Mesenchymal stem cell (in vitro differentiated cells and primary cell): ENCODE data around the gene PCYT1A.

Experiments used
- DNase-seq: peaks from one replicate; pipeline ENCODE4 v3.0.0-alpha.2; 2013
- H2AFZ ChIP-seq: one replicate; pipeline ENCODE4 v1.6.1; 2013; ENCODE audit warnings: low read depth, mild to moderate bottlenecking, control low read depth, inconsistent platforms, low read length, moderate library complexity
- H2AK5ac ChIP-seq: 2 replicates; pipeline ENCODE4 v1.6.1; 2013; ENCODE audit warnings: low read length, moderate library complexity, mild to moderate bottlenecking, inconsistent platforms; ENCODE audit not compliant: severe bottlenecking
- H2BK120ac ChIP-seq: one replicate; pipeline ENCODE4 v1.6.1; 2013; ENCODE audit warnings: low read depth, mild to moderate bottlenecking, inconsistent platforms, low read length, moderate library complexity
- H2BK12ac ChIP-seq, 2 experiments: one replicate each; pipeline ENCODE4 v1.6.1; 2013; ENCODE audit warnings: inconsistent platforms in 2 of 2, low read length in 2 of 2, mild to moderate bottlenecking in 2 of 2, moderate library complexity in 2 of 2, control low read depth in 1 of 2
- H2BK15ac ChIP-seq: one replicate; pipeline ENCODE4 v1.6.1; 2013; ENCODE audit warnings: mild to moderate bottlenecking, low read depth, inconsistent platforms; ENCODE audit not compliant: poor library complexity, severe bottlenecking
- H2BK5ac ChIP-seq: 2 replicates; pipeline ENCODE4 v1.6.1; 2013; ENCODE audit warnings: low read depth, mild to moderate bottlenecking, low read length, control low read depth, inconsistent platforms; ENCODE audit not compliant: poor library complexity, severe bottlenecking
- H3K14ac ChIP-seq, 2 experiments: one replicate each; pipeline ENCODE4 v1.6.1; 2013; ENCODE audit warnings: inconsistent platforms in 2 of 2, low read length in 2 of 2, control low read depth in 1 of 2, mild to moderate bottlenecking in 1 of 2, moderate library complexity in 1 of 2
- H3K18ac ChIP-seq, 2 experiments: one replicate each; pipeline ENCODE4 v1.6.1; 2013; ENCODE audit warnings: inconsistent platforms in 2 of 2, low read length in 2 of 2, control low read depth in 1 of 2, low read depth in 1 of 2, mild to moderate bottlenecking in 1 of 2
- H3K23ac ChIP-seq, 2 experiments: one replicate each; pipeline ENCODE4 v1.6.1; 2013; ENCODE audit warnings: inconsistent platforms in 2 of 2, low read length in 2 of 2, mild to moderate bottlenecking in 2 of 2, moderate library complexity in 2 of 2, control low read depth in 1 of 2
- H3K27ac ChIP-seq: 2 replicates; pipeline ENCODE4 v1.5.1; 2013; ENCODE audit warnings: mild to moderate bottlenecking, moderate library complexity, low read length, control low read depth, inconsistent platforms; ENCODE audit not compliant: poor library complexity, severe bottlenecking
- H3K27me3 ChIP-seq, 2 experiments: 2 replicates each; pipeline versions ENCODE4 v1.6.1 to v1.7.0; 2013; ENCODE audit warnings: low read length in 2 of 2, mild to moderate bottlenecking in 2 of 2, moderate library complexity in 2 of 2, control low read depth in 1 of 2, inconsistent platforms in 1 of 2; ENCODE audit not compliant: control insufficient read depth in 1 of 2, insufficient read depth in 1 of 2
- H3K36me3 ChIP-seq, 2 experiments: 2 replicates each; pipeline versions ENCODE4 v1.6.1 to v1.7.0; 2013; ENCODE audit warnings: low read length in 2 of 2, control low read depth in 1 of 2, inconsistent platforms in 1 of 2, low read depth in 1 of 2, mild to moderate bottlenecking in 1 of 2; ENCODE audit not compliant: insufficient read depth in 2 of 2, control insufficient read depth in 1 of 2
- H3K4ac ChIP-seq, 2 experiments: one replicate each; pipeline ENCODE4 v1.6.1; 2013; ENCODE audit warnings: inconsistent platforms in 2 of 2, low read length in 2 of 2, mild to moderate bottlenecking in 2 of 2, moderate library complexity in 2 of 2, control low read depth in 1 of 2, low read depth in 1 of 2
- H3K4me1 ChIP-seq: 2 replicates; pipeline ENCODE4 v1.6.1; 2013; ENCODE audit warnings: low read depth, low read length, control low read depth; ENCODE audit not compliant: control insufficient read depth, insufficient read depth
- H3K4me2 ChIP-seq: 2 replicates; pipeline ENCODE4 v1.6.1; 2013; ENCODE audit warnings: low read length, mild to moderate bottlenecking, inconsistent platforms; ENCODE audit not compliant: poor library complexity, severe bottlenecking
- H3K4me3 ChIP-seq, 2 experiments: 2 replicates each; pipeline versions ENCODE4 v1.5.1 to v1.7.0; 2013; ENCODE audit warnings: low read length in 2 of 2, mild to moderate bottlenecking in 2 of 2, control low read depth in 1 of 2, low read depth in 1 of 2; ENCODE audit not compliant: insufficient read depth in 1 of 2
- H3K79me1 ChIP-seq: replicated peaks from 2 replicates; pipeline ENCODE4 v1.6.1; 2013; ENCODE audit warnings: mild to moderate bottlenecking, control low read depth, low read length, inconsistent platforms; ENCODE audit not compliant: poor library complexity, severe bottlenecking
- H3K9ac ChIP-seq: 2 replicates; pipeline ENCODE4 v1.7.0; 2013; ENCODE audit warnings: mild to moderate bottlenecking, low read length, moderate library complexity
- H3K9me3 ChIP-seq: 2 replicates; pipeline ENCODE4 v1.7.0; 2013; ENCODE audit warnings: mild to moderate bottlenecking, low read length; ENCODE audit not compliant: control insufficient read depth
- H4K8ac ChIP-seq: one replicate; pipeline ENCODE4 v1.6.1; 2013; ENCODE audit warnings: inconsistent platforms, mild to moderate bottlenecking, low read length, moderate library complexity
- H4K91ac ChIP-seq: one replicate; pipeline ENCODE4 v1.6.1; 2013; ENCODE audit warnings: mild to moderate bottlenecking, low read length, inconsistent platforms
- WGBS: methylation state at CpG from one replicate; pipeline ENCODE4 v1.1.7; 2013; ENCODE audit warnings: mixed read lengths; 5-methylcytosine and 5-hydroxymethylcytosine counted together

PCYT1A gene

GRCh38 chr3:196198081-196198675 is 89.3 kb downstream of the PCYT1A start:
- Histone ChIP-seq H3K18ac (no peak overlapping the region), H3K9me3 (no peaks in the 10 kb centered on the region), H3K14ac (no peak overlapping the region), H3K23ac (no peak overlapping the region), H3K4ac (no peak overlapping the region), H3K79me1 (no peaks in the 10 kb centered on the region), H3K36me3 (no peaks in the 10 kb centered on the region), H2BK5ac (no peak overlapping the region), H3K4me1 (peaks cover 5% of the 10 kb centered on the region), H2BK15ac (no peak overlapping the region), H3K27me3 (no peaks in the 10 kb centered on the region), H4K91ac (no peak overlapping the region), H4K8ac (no peak overlapping the region), H2BK120ac (no peak overlapping the region), H2AK5ac (no peak overlapping the region), H3K4me2 (no peak overlapping the region), H3K4me3 (no peak overlapping the region), H2BK12ac (no peak overlapping the region), H3K9ac (no peak overlapping the region), H2AFZ (no peak overlapping the region), H3K27ac (no peak overlapping the region)
- 90% methylated on average over 12 of the region's 15 CpGs for WGBS
- DNase-seq, result no peak

- Histone ChIP-seq H3K4me1 (peaks cover 5% of the 10 kb centered on the region), H3K23ac (no peak overlapping the region), H3K36me3 (no peaks in the 10 kb centered on the region), H2AFZ (no peak overlapping the region), H2BK120ac (no peak overlapping the region), H3K9me3 (no peaks in the 10 kb centered on the region), H3K4ac (no peak overlapping the region), H3K9ac (no peak overlapping the region), H3K14ac (no peak overlapping the region), H4K8ac (no peak overlapping the region), H3K27me3 (no peaks in the 10 kb centered on the region), H3K4me2 (no peak overlapping the region), H3K18ac (no peak overlapping the region), H2BK12ac (no peak overlapping the region), H3K27ac (no peak overlapping the region), H2AK5ac (no peak overlapping the region), H3K79me1 (no peaks in the 10 kb centered on the region), H2BK15ac (no peak overlapping the region), H2BK5ac (no peak overlapping the region), H4K91ac (no peak overlapping the region), H3K4me3 (no peak overlapping the region)
- no peak for DNase-seq
- WGBS, result 91% methylated on average over 13 of the region's 17 CpGs
These were observed 90.0 kb downstream of the PCYT1A start for GRCh38 chr3:196197524-196197923.

GRCh38 chr3:196195664-196196265 is 91.8 kb downstream of the PCYT1A start:
- Histone ChIP-seq H3K18ac (no peak overlapping the region), H3K4ac (no peak overlapping the region), H4K91ac (no peak overlapping the region), H3K9ac (no peak overlapping the region), H2BK120ac (no peak overlapping the region), H3K27me3 (no peaks in the 10 kb centered on the region), H3K27ac (no peak overlapping the region), H2BK5ac (no peak overlapping the region), H3K4me3 (peak overlapping the region in 1 of 2 experiments; percentile 3), H3K14ac (no peak overlapping the region), H3K9me3 (no peaks in the 10 kb centered on the region), H3K4me2 (no peak overlapping the region), H3K23ac (no peak overlapping the region), H4K8ac (peak overlapping the region; percentile 46), H3K79me1 (no peaks in the 10 kb centered on the region), H2BK15ac (no peak overlapping the region), H3K36me3 (no peaks in the 10 kb centered on the region), H2BK12ac (no peak overlapping the region), H3K4me1 (peaks cover 10% of the 10 kb centered on the region), H2AK5ac (no peak overlapping the region), H2AFZ (no peak overlapping the region)
- WGBS, result 86% methylated on average over 14 of the region's 14 CpGs
- DNase-seq, result no peak

GRCh38 chr3:196194542-196194915 is 93.0 kb downstream of the PCYT1A start:
- no peak overlapping the region for H3K14ac ChIP-seq
- no peak overlapping the region for H3K4ac ChIP-seq
- H4K8ac ChIP-seq, result no peak overlapping the region
- H2AFZ ChIP-seq, result no peak overlapping the region
- H2BK5ac ChIP-seq, result no peak overlapping the region
- no peaks in the 10 kb centered on the region for H3K36me3 ChIP-seq
- H3K27me3 ChIP-seq, result no peaks in the 10 kb centered on the region
- H2AK5ac ChIP-seq, result no peak overlapping the region
- H3K4me2 ChIP-seq, result no peak overlapping the region
- H2BK120ac ChIP-seq, result no peak overlapping the region
- no peak for DNase-seq
- H3K4me3 ChIP-seq, result no peak overlapping the region
- no peak overlapping the region for H3K9ac ChIP-seq
- no peak overlapping the region for H2BK15ac ChIP-seq
- H3K23ac ChIP-seq, result no peak overlapping the region
- no peak overlapping the region for H3K18ac ChIP-seq
- no peak overlapping the region for H3K27ac ChIP-seq
- no peaks in the 10 kb centered on the region for H3K9me3 ChIP-seq
- H4K91ac ChIP-seq, result no peak overlapping the region
- H2BK12ac ChIP-seq, result no peak overlapping the region
- H3K4me1 ChIP-seq, result peaks cover 10% of the 10 kb centered on the region
- 84% methylated on average over 4 of the region's 5 CpGs for WGBS
- H3K79me1 ChIP-seq, result no peaks in the 10 kb centered on the region
